Measurements from ENCODE around the gene SNX1.

Gene SNX1

DNA sequence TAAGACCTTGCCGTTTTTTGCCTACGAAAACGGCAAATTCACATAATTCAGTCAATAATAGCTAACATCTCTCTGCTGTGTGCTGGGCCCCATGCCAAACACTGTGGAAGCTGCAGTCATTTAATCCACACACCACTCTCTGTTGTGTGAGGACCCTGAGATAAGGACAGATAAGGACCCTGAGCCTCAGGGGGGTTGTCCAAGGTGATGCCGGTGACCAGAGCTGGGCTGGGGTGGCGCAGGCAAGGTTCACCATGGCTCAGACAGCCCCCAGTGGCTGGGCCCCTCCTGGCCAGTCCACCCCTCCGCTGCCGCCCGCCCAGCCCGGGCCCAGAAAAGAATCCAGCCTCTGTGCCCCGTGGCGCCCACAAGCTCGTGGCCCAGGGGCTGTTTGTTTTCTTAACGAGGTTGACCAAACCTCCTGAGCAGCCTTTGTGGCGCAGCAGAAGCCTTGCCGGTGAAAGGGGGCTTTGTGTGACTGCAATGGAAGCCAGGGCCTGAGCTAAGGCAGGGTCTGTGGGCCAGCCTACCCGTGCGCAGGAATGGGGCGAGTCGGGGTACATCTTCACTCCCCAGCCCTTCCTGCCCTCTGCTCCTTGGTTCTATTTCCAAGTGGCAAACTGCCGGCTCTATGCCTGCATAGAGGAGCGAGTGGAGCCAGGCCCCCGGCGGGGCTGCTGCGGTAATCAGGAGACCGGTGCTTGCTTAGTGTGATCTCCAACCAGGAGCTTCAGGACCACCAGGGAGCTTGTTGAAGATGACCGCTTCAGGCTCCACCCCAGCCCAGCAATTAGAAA, 51.3 kb downstream of the SNX1 start:
- DNase-seq, result peak; percentile 49

GRCh38 chr15:64148168-64148567, 52.4 kb downstream of the SNX1 start:
- no peak for DNase-seq

DNA sequence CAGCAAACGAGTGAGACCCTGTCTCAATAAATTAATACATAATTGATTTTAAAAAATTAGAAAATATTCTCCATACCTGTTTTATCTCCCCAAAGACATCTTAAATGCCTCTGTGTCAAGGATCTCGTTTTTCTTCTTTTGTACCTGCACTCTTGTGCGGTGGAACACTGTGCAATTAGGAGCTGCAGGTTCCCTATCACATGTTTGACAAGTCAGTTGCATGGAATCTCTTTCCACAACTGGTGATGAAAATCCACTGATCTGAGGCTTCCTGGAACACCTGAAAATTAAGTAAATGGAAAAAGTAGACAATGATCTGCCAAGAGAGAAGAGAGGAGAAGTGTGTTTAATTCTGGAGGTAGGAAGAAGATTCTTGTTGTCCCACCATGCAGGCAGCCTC, 52.8 kb downstream of the SNX1 start:
- no peak for DNase-seq

GRCh38 chr15:64149424-64149823, 53.6 kb downstream of the SNX1 start:
- no peak for DNase-seq

DNA sequence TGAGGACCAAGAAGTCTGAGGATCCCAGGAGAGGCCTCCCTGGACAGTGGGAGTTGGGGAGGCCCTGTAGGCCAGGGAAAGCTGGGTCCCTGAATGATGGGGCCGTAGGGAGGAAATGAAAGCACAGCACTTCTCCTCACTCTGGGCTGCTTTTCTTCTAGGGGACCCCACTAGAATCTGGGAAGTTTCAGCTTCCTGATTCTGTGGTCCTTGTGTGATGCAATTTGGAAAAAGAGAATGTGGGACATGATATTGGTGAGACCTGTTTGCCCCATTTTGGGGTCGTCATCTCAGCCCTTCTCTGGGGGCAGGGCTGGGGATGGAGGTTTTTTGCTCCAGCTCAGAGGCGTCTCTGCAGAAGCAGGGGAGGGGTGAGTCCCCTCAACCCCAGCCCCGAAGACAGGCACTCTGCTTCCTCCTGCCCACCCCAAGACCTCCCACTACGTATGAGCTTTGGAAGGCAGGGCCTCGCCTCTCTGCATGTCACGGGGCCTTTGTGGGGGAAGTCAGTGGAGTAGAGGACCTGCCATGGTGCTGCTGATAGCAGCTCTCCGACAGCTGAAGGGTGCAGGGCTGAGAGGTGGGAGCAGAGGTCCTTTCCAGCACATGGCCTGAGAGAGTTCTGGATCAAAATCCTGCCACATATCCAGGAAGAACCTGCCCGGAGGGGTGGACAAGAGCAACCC, 54.3 kb downstream of the SNX1 start:
- no peak for DNase-seq

GRCh38 chr15:64151727-64152506, 56.1 kb downstream of the SNX1 start, which contains the start of gene SNX22:
SNX22 (plus strand) TSS chr15:64151731; CDS start chr15:64151776, 45 bp downstream.
- peak; percentile 32 for DNase-seq

- peak; percentile 4 for DNase-seq
Measured at GRCh38 chr15:64152507-64153387, 57.0 kb downstream of the SNX1 start.

DNA sequence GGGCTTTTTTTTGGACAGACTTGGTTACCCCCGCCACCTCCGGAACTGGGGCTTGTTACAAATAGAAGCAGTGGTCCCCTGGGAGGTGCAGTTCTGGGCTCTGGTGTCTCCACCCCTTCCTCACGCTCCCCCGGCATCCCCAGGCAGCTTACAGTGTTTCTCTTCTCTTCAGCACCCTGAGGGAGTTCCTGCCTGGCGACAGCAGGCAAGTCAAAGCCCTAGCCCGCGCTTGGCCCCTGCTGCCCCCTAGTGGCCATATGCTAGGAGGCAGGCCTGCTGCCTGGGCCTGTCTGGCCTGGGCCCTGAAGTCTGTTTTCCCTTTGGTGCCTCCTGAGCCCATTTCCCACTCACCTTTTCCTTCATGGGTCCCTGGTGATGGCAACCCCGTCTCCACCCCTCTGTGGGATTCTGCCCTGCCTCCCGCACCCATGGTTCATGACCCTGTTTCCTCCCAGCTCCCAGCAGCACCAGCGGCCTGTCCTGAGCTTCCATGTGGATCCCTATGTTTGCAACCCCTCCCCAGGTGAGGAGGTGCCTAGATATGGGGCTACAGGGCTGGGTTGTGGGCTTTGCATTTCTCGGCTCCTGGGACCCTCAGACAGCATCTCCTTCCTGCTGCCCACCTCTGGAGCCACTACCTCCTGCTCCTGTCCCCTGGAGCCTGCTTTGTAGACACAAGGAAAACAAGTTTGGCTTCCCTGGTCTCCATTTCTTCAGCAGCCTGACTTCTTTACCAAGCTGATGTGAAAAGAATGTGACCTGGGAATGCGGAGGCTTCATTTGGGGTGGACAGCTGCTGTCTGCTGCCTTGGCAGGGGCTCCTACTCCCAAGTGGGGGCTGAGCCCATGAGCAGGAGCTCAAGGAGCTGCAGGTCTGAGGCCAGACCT, 57.9 kb downstream of the SNX1 start:
- DNase-seq, result peak; percentile 60

DNA sequence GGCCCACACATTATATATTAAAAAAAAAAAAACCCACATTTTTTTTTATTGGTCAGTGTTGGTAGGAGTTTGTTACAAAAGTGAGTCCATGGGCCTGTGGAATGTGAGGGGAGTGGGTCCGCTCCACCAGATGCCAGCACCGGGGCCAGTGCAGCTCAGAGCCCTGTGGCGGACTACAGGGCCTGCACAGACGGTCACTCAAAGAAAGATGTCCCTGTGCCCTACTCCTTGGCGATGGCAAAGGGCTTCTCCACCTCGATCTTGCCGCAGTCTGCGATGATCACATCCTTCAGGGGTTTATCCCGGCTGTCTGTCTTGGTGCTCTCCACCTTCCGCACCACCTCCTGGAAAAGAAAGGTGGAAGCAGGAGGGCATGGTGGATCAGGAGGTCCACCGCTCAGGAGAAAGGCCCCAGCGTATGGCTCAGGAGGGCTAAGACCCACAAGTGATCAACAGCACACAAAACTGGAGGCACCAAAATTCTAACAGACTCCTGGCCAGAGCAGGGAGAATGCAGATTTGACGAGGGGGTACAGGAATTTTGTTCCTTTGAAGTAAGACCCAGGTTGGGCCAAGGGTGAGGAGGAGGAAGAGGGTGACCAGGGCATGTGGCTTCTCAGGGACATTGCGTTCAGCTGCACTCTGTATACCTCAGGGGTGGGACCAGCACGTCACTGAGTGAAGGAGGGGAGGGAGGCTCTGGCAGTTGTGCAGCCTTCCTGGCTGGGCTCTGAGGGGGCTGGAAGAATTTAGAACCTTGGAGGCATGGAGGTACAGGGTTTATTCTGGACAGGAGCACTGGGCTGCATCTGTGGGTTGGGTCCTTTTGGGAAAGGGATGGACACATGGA, 60.2 kb downstream of the SNX1 start:
- no peak for DNase-seq

DNA sequence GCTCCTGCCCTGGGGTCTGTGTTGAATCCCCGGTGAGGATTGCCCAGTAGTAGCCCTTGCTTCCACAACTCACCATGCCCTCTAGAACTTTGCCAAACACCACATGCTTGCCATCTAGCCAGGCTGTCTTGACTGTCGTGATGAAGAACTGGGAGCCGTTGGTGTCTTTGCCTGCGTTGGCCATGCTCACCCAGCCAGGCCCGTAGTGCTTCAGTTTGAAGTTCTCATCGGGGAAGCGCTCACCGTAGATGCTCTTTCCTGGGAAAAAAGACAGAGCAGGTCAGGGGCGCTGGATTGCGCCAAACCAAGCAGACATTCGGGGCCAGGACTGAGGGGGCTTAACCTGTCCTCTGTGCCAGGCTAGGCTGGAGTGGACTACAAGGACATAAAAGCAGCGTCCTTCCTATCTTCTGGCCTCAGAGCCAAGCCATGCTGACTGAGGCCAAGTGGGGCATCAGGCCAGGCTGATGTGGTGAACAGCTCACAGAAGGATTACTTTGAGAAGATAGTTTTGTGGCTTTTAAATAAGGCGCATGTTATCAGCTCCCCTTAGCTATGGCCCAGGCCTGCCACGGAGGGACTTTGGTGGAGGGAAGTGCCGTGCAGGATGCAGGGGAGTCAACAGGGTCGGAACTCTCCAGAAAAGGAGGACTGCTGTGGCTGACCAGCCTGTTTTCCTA, 61.0 kb downstream of the SNX1 start:
- no peak for DNase-seq

DNA sequence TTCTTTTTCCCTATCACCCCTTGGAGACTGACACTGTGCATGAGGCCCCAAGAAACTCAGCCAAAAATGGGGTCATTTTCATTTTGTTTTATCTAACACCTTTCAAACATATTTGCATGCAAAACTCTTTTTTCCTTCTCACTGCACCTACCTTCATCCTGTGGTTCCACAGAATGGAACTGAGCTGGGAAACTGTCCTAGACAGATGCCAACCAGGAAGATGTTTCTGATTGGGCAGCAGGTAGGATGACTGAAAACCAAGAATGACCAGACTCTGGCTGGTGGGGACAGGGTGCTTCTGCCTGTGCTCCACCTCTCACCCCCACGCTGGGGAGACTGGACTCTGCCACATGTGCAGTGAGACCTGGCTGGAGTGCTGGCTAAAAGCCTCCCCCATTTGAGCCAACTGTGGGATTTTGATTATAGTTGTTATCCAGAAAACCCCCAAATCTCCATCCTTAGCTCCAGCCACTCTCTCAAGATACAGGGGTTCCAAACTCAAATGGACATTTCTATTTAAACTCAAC, 61.9 kb downstream of the SNX1 start:
- no peak for DNase-seq

DNA sequence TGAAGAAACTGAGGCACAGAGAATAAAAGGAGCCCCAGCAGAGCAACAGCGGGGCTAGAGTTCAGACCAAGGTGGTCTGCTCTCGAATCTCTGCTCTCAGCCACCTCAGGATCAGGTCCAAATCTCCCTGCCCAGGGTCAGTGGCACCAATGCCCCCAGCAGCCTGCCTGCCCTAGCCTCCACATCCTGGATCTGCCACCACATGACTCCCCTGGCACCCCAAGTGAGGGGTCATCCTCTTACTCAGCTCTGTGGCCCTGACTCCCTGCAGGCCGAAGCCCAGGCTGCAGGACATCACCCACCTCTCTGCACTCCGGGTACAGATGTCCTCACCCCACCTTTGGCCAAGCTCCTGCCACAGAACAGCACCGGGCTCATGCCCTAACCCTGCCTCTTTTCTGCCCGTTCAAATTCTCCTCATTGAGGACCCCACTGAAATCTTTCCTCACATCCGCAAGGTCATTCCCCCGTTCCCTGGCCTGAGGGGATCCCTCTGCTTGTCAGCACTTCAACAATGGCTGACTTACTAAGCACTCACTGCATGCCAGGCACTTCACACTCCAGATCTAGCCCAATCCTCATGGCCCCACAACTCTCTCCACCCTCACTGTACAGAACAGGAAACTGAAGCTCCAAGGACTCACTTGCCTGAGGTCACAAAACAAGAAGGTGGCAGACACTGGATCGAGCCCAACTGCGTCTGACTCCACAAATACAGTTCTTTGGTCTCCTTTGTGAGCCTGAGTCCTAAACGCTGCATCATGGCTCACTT, 62.8 kb downstream of the SNX1 start:
- no peak for DNase-seq

GRCh38 chr15:64161688-64162477, 66.1 kb downstream of the SNX1 start:
- DNase-seq, result no peak

DNA sequence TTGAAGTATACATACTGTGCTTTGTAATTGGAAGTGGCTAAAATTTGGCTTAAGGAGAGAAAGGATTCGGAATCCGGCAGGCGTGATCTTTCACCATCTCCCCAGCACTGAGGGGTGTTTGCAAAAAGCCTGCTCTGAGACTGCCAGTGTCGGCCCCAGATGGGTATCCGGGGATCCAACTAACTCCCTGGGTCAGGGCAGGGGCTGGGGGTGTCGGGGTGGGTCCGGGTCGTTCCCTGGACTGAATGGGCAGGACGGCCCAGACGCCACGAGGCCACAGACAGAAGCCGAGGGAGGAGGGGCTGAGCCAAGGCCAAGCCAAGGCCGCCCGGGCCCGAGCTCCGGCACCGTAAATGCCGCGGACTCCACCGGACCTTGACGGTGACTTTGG, 66.7 kb downstream of the SNX1 start:
- no peak for DNase-seq

DNA sequence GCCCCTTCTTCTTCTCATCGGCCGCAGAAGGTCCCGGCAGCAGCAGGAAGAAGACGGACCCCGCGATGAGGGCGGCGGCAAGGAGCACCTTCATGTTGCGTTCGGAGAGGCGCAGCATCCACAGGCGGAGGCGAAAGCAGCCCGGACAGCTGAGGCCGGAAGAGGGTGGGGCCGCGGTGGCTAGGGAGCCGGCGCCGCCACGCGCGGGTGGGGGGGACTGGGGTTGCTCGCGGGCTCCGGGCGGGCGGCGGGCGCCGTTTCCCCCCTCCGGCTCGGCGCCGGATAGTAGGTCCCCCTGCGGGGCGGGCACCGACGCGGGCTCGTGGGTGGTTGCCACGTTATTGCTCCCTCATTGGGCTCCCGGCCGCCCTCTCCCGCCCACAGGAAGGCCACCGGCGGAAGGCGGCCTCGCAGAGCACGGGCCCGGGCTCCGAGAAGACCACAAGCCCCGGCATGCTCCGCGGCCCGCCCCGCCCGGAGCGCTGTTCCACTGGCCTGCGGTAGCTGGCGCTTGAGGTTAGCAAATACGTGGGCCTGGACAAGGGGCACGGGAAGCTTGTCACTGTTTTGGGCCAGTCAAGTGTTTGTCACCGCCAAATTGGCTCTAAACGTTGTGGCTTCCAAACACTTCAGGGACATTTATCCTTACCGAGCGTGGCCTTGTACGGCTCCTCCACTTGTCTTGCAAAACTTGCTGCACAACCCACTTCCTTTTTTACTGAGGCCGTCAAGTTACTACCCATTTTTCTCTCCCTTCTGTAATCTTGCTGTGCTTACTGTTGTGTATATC, 67.3 kb downstream of the SNX1 start, which contains the start of gene PPIB:
TSS of gene PPIB (minus strand) at position 154 of the 790 bp plus-strand sequence. CDS start at position 118, 36 bp downstream.
- peak; percentile 96 for DNase-seq

DNA sequence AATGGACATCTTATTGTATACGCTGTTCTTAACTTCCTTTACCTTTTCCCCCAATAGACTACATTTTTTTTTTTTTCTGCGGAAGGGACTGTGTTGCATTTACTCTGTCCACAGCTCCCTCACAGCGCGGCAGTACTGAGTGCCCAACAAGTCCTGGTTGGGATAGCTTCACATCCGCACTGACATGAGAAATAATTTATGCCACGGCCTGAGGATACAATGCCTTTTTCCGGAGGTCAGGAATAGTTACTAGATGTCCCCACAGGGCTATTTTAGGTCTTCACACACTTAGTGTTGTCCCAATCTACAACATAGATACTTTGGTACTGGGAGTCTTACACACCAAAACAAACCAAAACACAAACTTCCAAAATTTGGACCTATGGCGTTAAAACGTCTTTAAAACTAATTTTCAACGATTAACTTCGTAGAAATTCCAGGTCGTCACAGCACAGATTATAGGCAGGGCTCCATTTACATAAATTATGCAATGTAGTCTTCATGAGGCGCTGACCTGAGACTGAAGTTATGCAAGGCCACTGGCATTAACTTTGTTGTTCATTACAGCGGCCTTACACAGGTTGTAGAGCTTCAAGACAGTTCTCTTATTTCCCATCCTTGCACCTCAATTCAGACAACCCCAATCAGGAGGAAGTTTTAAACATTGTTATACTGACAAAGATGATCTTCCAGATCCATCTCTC, 68.0 kb downstream of the SNX1 start:
- DNase-seq, result no peak

Measured in NCI-H1092 treated with DMSO at 0.1 percent for 48 hours (cell line).